Activated CD8-positive, alpha-beta T cell treated with anti-CD3 and anti-CD28 coated beads for 36 hours (primary cell): ENCODE data around the gene INTS3. TPM values are rescaled to one million over a fixed set of nuclear protein-coding genes. Genes with fewer than 3 reads are reported as not detected.

Experiments used
- ATAC-seq: fragments of 200-7000 bp; cut with Tn5 transposase; one replicate; pipeline ENCODE4 v1.10.0; 2021; ENCODE audit warnings: mild to moderate bottlenecking, moderate library complexity
- CTCF ChIA-PET: fragments of 350-600 bp; sonication (Branson Sonifier 250); formaldehyde crosslinking; loops from one replicate; lab custom pipeline; 2021; ENCODE audit warnings: antibody characterized with exemption; lab: Charles Lee
- POLR2A ChIA-PET: fragments of 350-600 bp; sonication (Branson Sonifier 250); formaldehyde crosslinking; loops from one replicate; lab custom pipeline; 2021; ENCODE audit warnings: antibody characterized with exemption; lab: Charles Lee
- DNase-seq: peaks from one replicate; pipeline ENCODE4 v3.0.0-alpha.2; 2020
- H3K27ac Mint-ChIP-seq: one replicate; pipeline ENCODE4 v1.8.0; 2021; ENCODE audit warnings: mild to moderate bottlenecking, mixed read lengths
- H3K27me3 Mint-ChIP-seq: one replicate; pipeline ENCODE4 v1.8.0; 2021; ENCODE audit warnings: mixed read lengths
- H3K36me3 Mint-ChIP-seq: one replicate; pipeline ENCODE4 v1.8.0; 2021; ENCODE audit warnings: low read depth, mixed read lengths
- H3K4me1 Mint-ChIP-seq: one replicate; pipeline ENCODE4 v1.8.0; 2021; ENCODE audit warnings: low read depth, mixed read lengths
- H3K4me3 Mint-ChIP-seq: one replicate; pipeline ENCODE4 v1.8.0; 2021; ENCODE audit warnings: mild to moderate bottlenecking, moderate library complexity, mixed read lengths
- H3K9me3 Mint-ChIP-seq: one replicate; pipeline ENCODE4 v1.8.0; 2021; ENCODE audit warnings: mixed read lengths
- CTCF ChIP-seq: fragments of 200-600 bp; IDR thresholded peaks from one replicate; pipeline ENCODE4 v1.8.0; 2022; ENCODE audit warnings: antibody characterized with exemption, mild to moderate bottlenecking
- intact Hi-C: fragments of 100-400 bp; cut with micrococcal nuclease; formaldehyde crosslinking; loops from one replicate; pipeline ENCODE4 v1.10.0; 2022
- total RNA-seq, 2 experiments: library from RNA; stranded (reverse); gene quantifications; one replicate each; pipeline ENCODE4 v1.2.3, GENCODE V29; 2021

INTS3 gene
- total RNA-seq, 2 experiments from 2014 or later = 45.0 to 45.5 TPM

GRCh38 chr1:153771841-153772593, 44.2 kb downstream of the INTS3 start:
- Mint-ChIP-seq H3K27ac (no peak overlapping the region), H3K9me3 (no peaks in the 10 kb centered on the region), H3K27me3 (no peaks in the 10 kb centered on the region), H3K36me3 (peaks cover 26% of the 10 kb centered on the region), H3K4me1 (peaks cover 30% of the 10 kb centered on the region), H3K4me3 (no peak overlapping the region)
- TF ChIP-seq CTCF = no peak
- ChIA-PET CTCF (interaction anchor here (1.0 to 1.8 kb wide), 4 partner anchors 96 to 261 kb away, joined by 3 to 4 read pairs (median 3); no protein-coding TSS in a partner anchor), POLR2A (interaction anchor here (1.0 to 1.5 kb wide), 2 partner anchors 9 to 150 kb away, joined by 3 read pairs; partner anchors contain the start of gene GATAD2B)
- intact Hi-C loops = no loop called here
- no peak for ATAC-seq
- peak; percentile 24 for DNase-seq

- peaks cover 19% of the 10 kb centered on the region for H3K36me3 Mint-ChIP-seq
- no peak overlapping the region for H3K4me3 Mint-ChIP-seq
Measured at GRCh38 chr1:153773096-153773921, 45.5 kb downstream of the INTS3 start.

DNA sequence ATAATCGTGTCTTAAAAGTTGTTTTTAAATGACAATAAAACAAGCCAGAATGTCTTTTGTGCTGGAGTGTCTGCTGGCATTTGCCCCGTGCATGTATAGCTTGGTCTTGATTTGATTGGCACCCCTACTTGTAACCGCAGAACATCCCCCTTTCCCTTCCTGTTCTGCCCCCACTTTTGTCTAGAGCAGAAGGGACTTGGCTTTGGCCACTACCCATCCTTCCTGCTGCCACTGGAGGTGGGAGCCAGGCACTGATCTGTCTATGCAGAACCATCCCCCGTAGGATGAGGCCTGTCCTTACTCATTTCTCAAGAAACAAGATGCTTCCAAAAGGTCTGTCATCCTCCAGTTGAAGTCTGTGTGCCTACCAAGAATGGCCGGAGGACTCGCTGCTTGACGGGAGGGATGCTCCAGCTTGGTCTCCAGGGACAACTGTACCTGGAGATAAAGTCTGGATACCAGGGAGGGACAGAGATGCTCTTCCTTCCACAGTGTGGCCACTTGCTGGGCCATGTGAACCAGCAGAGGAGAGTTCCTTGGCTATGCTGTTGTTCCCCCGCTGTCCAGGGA, 46.3 kb downstream of the INTS3 start:
- ATAC-seq = no peak
- H3K4me3 Mint-ChIP-seq = peak overlapping the region; percentile 75

More at GRCh38 chr1:153773096-153773921, 45.5 kb downstream of the INTS3 start:
- DNase-seq (no peak), ATAC-seq (no peak)
- intact Hi-C loops = no loop called here
- Mint-ChIP-seq H3K27ac (peak overlapping the region; percentile 52), H3K9me3 (no peaks in the 10 kb centered on the region), H3K4me1 (peaks cover 32% of the 10 kb centered on the region), H3K27me3 (no peaks in the 10 kb centered on the region)
- no peak for TF ChIP-seq CTCF
- ChIA-PET POLR2A (interaction anchor here (1.0 to 1.3 kb wide), 2 partner anchors 139 to 149 kb away, joined by 3 read pairs; partner anchors contain the start of genes CHTOP and GATAD2B), CTCF (interaction anchor here (1.0 to 1.8 kb wide), 2 partner anchors 97 to 135 kb away, joined by 3 to 4 read pairs; no protein-coding TSS in a partner anchor)

More for the DNA sequence above, 46.3 kb downstream of the INTS3 start:
- POLR2A ChIA-PET = interaction anchor here (1.3 to 1.7 kb wide), 2 partner anchors 10 to 140 kb away, joined by 3 to 5 read pairs; partner anchors contain the start of gene CHTOP
- CTCF ChIA-PET = interaction anchor here (1.5 kb wide), 1 partner anchor 16 kb away, joined by 4 read pairs; no protein-coding TSS in a partner anchor
- intact Hi-C loops = no loop called here
- peaks cover 17% of the 10 kb centered on the region for H3K36me3 Mint-ChIP-seq
- H3K27ac Mint-ChIP-seq = peak overlapping the region; percentile 55
- no peak for DNase-seq
- peaks cover 32% of the 10 kb centered on the region for H3K4me1 Mint-ChIP-seq
- no peak for TF ChIP-seq CTCF
- no peaks in the 10 kb centered on the region for H3K9me3 Mint-ChIP-seq
- H3K27me3 Mint-ChIP-seq = no peaks in the 10 kb centered on the region
